Measurements from ENCODE around the gene UQCR11.

DNA sequence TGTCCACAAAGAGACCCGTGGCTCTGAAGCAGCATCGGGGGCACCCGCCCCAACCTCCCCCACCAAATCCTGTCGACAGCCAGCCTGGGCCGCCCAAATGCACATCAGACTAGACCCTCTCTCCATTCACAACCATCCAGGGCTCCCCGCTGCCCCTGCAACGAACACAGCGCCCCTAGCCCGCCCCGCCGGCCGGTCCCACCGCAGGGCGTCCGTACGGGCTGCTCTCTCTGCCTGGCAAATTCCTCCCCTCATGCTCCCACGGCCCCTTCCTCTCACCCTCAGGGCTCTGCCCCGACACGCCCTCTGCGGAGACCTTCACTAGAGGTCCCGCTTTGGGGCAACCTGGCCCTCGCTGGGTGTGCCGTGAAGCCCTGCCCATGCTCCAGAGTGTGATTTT is 40.0 kb upstream of the UQCR11 start:
- TF ChIP-seq, protein P1, sequence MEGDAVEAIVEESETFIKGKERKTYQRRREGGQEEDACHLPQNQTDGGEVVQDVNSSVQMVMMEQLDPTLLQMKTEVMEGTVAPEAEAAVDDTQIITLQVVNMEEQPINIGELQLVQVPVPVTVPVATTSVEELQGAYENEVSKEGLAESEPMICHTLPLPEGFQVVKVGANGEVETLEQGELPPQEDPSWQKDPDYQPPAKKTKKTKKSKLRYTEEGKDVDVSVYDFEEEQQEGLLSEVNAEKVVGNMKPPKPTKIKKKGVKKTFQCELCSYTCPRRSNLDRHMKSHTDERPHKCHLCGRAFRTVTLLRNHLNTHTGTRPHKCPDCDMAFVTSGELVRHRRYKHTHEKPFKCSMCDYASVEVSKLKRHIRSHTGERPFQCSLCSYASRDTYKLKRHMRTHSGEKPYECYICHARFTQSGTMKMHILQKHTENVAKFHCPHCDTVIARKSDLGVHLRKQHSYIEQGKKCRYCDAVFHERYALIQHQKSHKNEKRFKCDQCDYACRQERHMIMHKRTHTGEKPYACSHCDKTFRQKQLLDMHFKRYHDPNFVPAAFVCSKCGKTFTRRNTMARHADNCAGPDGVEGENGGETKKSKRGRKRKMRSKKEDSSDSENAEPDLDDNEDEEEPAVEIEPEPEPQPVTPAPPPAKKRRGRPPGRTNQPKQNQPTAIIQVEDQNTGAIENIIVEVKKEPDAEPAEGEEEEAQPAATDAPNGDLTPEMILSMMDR (IDR thresholded peaks at IDR 0.05; ENCODE audit: poor library complexity), result no peak
- no peak for TF ChIP-seq EZH2 (IDR thresholded peaks at IDR 0.05; ENCODE audit: borderline replicate concordance)

All from hepatocyte (in vitro differentiated cells).